Naive thymus-derived CD4-positive, alpha-beta T cell (primary cell): ENCODE results near the gene MACF1. TPM values are rescaled to one million over a fixed set of nuclear protein-coding genes. Genes with fewer than 3 reads are reported as not detected.

Source experiments
- ATAC-seq: fragments of 150-1000 bp; cut with Tn5 transposase; 2 replicates; pipeline ENCODE4 v1.10.0; 2021; ENCODE audit warnings: mild to moderate bottlenecking, moderate library complexity
- CTCF ChIA-PET: fragments of 350-600 bp; sonication (Branson Sonifier 250); formaldehyde crosslinking; loops from one replicate; lab custom pipeline; 2021; ENCODE audit warnings: antibody characterized with exemption; lab: Charles Lee
- POLR2A ChIA-PET: fragments of 350-600 bp; sonication (Branson Sonifier 250); formaldehyde crosslinking; loops from one replicate; lab custom pipeline; 2021; ENCODE audit warnings: antibody characterized with exemption, inconsistent platforms; lab: Charles Lee
- DNase-seq, 9 donors: peaks; one replicate each; pipeline versions ENCODE4 v3.0.0 to v3.0.0-alpha.2; 2020 to 2022; ENCODE audit warnings: mixed read lengths in 1 of 9
- H3K27ac ChIP-seq: one replicate; pipeline ENCODE4 v1.7.0; 2013; ENCODE audit warnings: mild to moderate bottlenecking, low read depth, low read length, moderate library complexity
- H3K27me3 ChIP-seq, 2 donors: one replicate each; pipeline ENCODE4 v1.7.0; 2013; ENCODE audit warnings: low read length in 2 of 2, mild to moderate bottlenecking in 2 of 2, moderate library complexity in 2 of 2; ENCODE audit not compliant: control insufficient read depth in 2 of 2, insufficient read depth in 2 of 2
- H3K36me3 ChIP-seq, 3 experiments: 1 replicate in 2 of 3; 2 replicates in 1 of 3; pipeline ENCODE4 v1.7.0; 2013; ENCODE audit warnings: low read length in 3 of 3, mild to moderate bottlenecking in 3 of 3, moderate library complexity in 1 of 3; ENCODE audit not compliant: insufficient read depth in 3 of 3, control insufficient read depth in 2 of 3
- H3K4me1 ChIP-seq, 2 donors: one replicate each; pipeline ENCODE4 v1.7.0; 2013; ENCODE audit warnings: low read length in 2 of 2, mild to moderate bottlenecking in 2 of 2, moderate library complexity in 1 of 2; ENCODE audit not compliant: control insufficient read depth in 2 of 2, insufficient read depth in 2 of 2
- H3K4me3 ChIP-seq: 2 replicates; pipeline ENCODE4 v1.7.0; 2013; ENCODE audit warnings: mild to moderate bottlenecking, low read length
- H3K9me3 ChIP-seq, 3 experiments: 1 replicate in 2 of 3; 2 replicates in 1 of 3; pipeline ENCODE4 v1.7.0; 2013; ENCODE audit warnings: low read length in 3 of 3; ENCODE audit not compliant: control insufficient read depth in 2 of 3
- H3K27ac Mint-ChIP-seq, 9 donors: one replicate each; pipeline ENCODE4 v1.8.0; 2020 to 2022; ENCODE audit warnings: mixed read lengths in 9 of 9, mild to moderate bottlenecking in 8 of 9, moderate library complexity in 5 of 9, inconsistent platforms in 2 of 9
- H3K27me3 Mint-ChIP-seq, 5 donors: one replicate each; pipeline ENCODE4 v1.8.0; 2021 to 2022; ENCODE audit warnings: mixed read lengths in 5 of 5, mild to moderate bottlenecking in 1 of 5
- H3K36me3 Mint-ChIP-seq, 5 donors: one replicate each; pipeline ENCODE4 v1.8.0; 2020 to 2022; ENCODE audit warnings: mixed read lengths in 5 of 5, mild to moderate bottlenecking in 3 of 5, inconsistent platforms in 1 of 5
- H3K4me1 Mint-ChIP-seq, 7 donors: one replicate each; pipeline ENCODE4 v1.8.0; 2020 to 2022; ENCODE audit warnings: mixed read lengths in 7 of 7, mild to moderate bottlenecking in 3 of 7, inconsistent platforms in 1 of 7
- H3K4me3 Mint-ChIP-seq, 10 donors: one replicate each; pipeline ENCODE4 v1.8.0; 2020 to 2022; ENCODE audit warnings: mild to moderate bottlenecking in 10 of 10, mixed read lengths in 10 of 10, moderate library complexity in 6 of 10, inconsistent platforms in 2 of 10
- H3K9me3 Mint-ChIP-seq, 11 donors: one replicate each; pipeline ENCODE4 v1.8.0; 2020 to 2022; ENCODE audit warnings: mixed read lengths in 11 of 11, mild to moderate bottlenecking in 4 of 11, inconsistent platforms in 1 of 11, moderate library complexity in 1 of 11
- intact Hi-C, 2 donors: fragments of 100-400 bp; cut with micrococcal nuclease; formaldehyde crosslinking; loops; one replicate each; pipeline ENCODE4 v1.15.1; 2023
- polyA plus RNA-seq, 2 donors: library from polyadenylated mRNA; unstranded; fragments of 300-500 nt; fragmentation: Illumina TruSeq; gene quantifications; one replicate each; pipeline ENCODE4 v1.2.3, GENCODE V29; 2021
- total RNA-seq, 6 experiments: library from RNA in 5 of 6; stranded (reverse) in 5 of 6; gene quantifications; 1 replicate in 5 of 6; 2 replicates in 1 of 6; pipeline ENCODE4 v1.2.3 and lab custom pipeline; 2021 to 2026

The MACF1 gene
- total and polyA plus RNA-seq, 7 experiments from 2014 or later, result 21.2 to 409 (median 288) TPM

- DNase-seq (no peak), ATAC-seq (no peak)
- Histone ChIP-seq H3K4me3 (no peak overlapping the region), H3K27ac (no peak overlapping the region), H3K9me3 (no peaks in the 10 kb centered on the region), H3K27me3 (no peaks in the 10 kb centered on the region), H3K36me3 (peaks cover 14 to 79% (median 34%) of the 10 kb centered on the region in 3 experiments), H3K4me1 (no peaks in the 10 kb centered on the region)
- Mint-ChIP-seq H3K27ac (peak overlapping the region in 2 of 9 donors; percentile 7 to 56), H3K4me3 (no peak overlapping the region), H3K27me3 (no peaks in the 10 kb centered on the region), H3K36me3 (peaks cover 5 to 59% (median 37%) of the 10 kb centered on the region in 5 donors), H3K4me1 (peaks cover 8 to 26% (median 14%) of the 10 kb centered on the region in 7 donors), H3K9me3 (no peaks in the 10 kb centered on the region)
- ChIA-PET POLR2A (interaction anchor here (2.3 kb wide), 1 partner anchor 23 kb away, joined by 5 read pairs; no protein-coding TSS in a partner anchor), CTCF (interaction anchor here (2.0 kb wide), 1 partner anchor 24 kb away, joined by 12 read pairs; no protein-coding TSS in a partner anchor)
- intact Hi-C loops, result no loop called here
Observed at GRCh38 chr1:39386997-39387396, 182.5 kb downstream of the MACF1 start.

- ChIA-PET POLR2A (interaction anchor here (2.3 kb wide), 1 partner anchor 23 kb away, joined by 5 read pairs; no protein-coding TSS in a partner anchor), CTCF (interaction anchor here (1.4 to 2.0 kb wide), 2 partner anchors 11 to 23 kb away, joined by 6 to 12 read pairs; no protein-coding TSS in a partner anchor)
- H3K36me3 Mint-ChIP-seq, result peaks cover 5 to 60% (median 37%) of the 10 kb centered on the region in 5 donors
- H3K4me1 Mint-ChIP-seq, result peaks cover 10 to 31% (median 19%) of the 10 kb centered on the region in 7 donors
- Histone ChIP-seq H3K36me3 (peaks cover 14 to 77% (median 34%) of the 10 kb centered on the region in 3 experiments), H3K4me1 (no peaks in the 10 kb centered on the region), H3K4me3 (no peak overlapping the region), H3K9me3 (no peaks in the 10 kb centered on the region), H3K27ac (no peak overlapping the region), H3K27me3 (no peaks in the 10 kb centered on the region)
- no peaks in the 10 kb centered on the region for H3K9me3 Mint-ChIP-seq
- DNase-seq (no peak), ATAC-seq (no peak)
- peak overlapping the region in 5 of 9 donors; percentile 7 to 70 (median 35) for H3K27ac Mint-ChIP-seq
- H3K4me3 Mint-ChIP-seq, result no peak overlapping the region
- intact Hi-C loops, result no loop called here
- H3K27me3 Mint-ChIP-seq, result no peaks in the 10 kb centered on the region
Observed at GRCh38 chr1:39387452-39387851, 183.0 kb downstream of the MACF1 start.

- ChIA-PET POLR2A (interaction anchor here (1.7 kb wide), 1 partner anchor 16 kb away, joined by 9 read pairs; no protein-coding TSS in a partner anchor), CTCF (interaction anchor here (0.6 to 2.0 kb wide), 2 partner anchors 18 to 208 kb away, joined by 3 to 7 read pairs; no protein-coding TSS in a partner anchor)
- Histone ChIP-seq H3K9me3 (no peaks in the 10 kb centered on the region), H3K27me3 (no peaks in the 10 kb centered on the region), H3K4me1 (peaks cover 5 to 31% of the 10 kb centered on the region in 2 donors), H3K27ac (no peak overlapping the region), H3K4me3 (no peak overlapping the region), H3K36me3 (peaks cover 5 to 49% (median 13%) of the 10 kb centered on the region in 3 experiments)
- ATAC-seq, result no peak
- H3K27ac Mint-ChIP-seq, result peak overlapping the region in 7 of 9 donors; percentile 18 to 80 (median 71)
- DNase-seq, result no peak
- intact Hi-C loops, result no loop called here
- no peaks in the 10 kb centered on the region for H3K27me3 Mint-ChIP-seq
- no peak overlapping the region for H3K4me3 Mint-ChIP-seq
- no peaks in the 10 kb centered on the region for H3K9me3 Mint-ChIP-seq
- H3K36me3 Mint-ChIP-seq, result peaks cover 0 to 39% (median 25%) of the 10 kb centered on the region in 5 donors
- H3K4me1 Mint-ChIP-seq, result peaks cover 34 to 75% (median 61%) of the 10 kb centered on the region in 7 donors
Observed at GRCh38 chr1:39391691-39392679, 187.5 kb downstream of the MACF1 start.

- ChIA-PET POLR2A (interaction anchor here (1.7 kb wide), 1 partner anchor 15 kb away, joined by 9 read pairs; no protein-coding TSS in a partner anchor), CTCF (interaction anchor here (0.6 to 2.0 kb wide), 2 partner anchors 17 to 209 kb away, joined by 3 to 7 read pairs; no protein-coding TSS in a partner anchor)
- H3K4me3 Mint-ChIP-seq, result no peak overlapping the region
- peak overlapping the region in 6 of 9 donors; percentile 34 to 89 (median 76) for H3K27ac Mint-ChIP-seq
- H3K36me3 ChIP-seq, result peaks cover 4 to 38% (median 7%) of the 10 kb centered on the region in 3 experiments
- no peaks in the 10 kb centered on the region for H3K27me3 Mint-ChIP-seq
- H3K9me3 Mint-ChIP-seq, result peaks cover 0 to under 1% (median 0%) of the 10 kb centered on the region in 11 donors
- no peaks in the 10 kb centered on the region for H3K27me3 ChIP-seq
- intact Hi-C loops, result no loop called here
- H3K4me1 Mint-ChIP-seq, result peaks cover 40 to 78% (median 68%) of the 10 kb centered on the region in 7 donors
- H3K27ac ChIP-seq, result no peak overlapping the region
- H3K4me1 ChIP-seq, result peaks cover 12 to 37% of the 10 kb centered on the region in 2 donors
- H3K4me3 ChIP-seq, result no peak overlapping the region
- H3K9me3 ChIP-seq, result no peaks in the 10 kb centered on the region
- DNase-seq (no peak), ATAC-seq (no peak)
- H3K36me3 Mint-ChIP-seq, result peaks cover 0 to 28% (median 19%) of the 10 kb centered on the region in 5 donors
Observed at GRCh38 chr1:39392851-39393573, 188.5 kb downstream of the MACF1 start.

- no peaks in the 10 kb centered on the region for H3K27me3 Mint-ChIP-seq
- intact Hi-C loops, result loop anchor here in 1 of 2 donors (2.0 kb wide), 1 partner anchor 15 kb away; no protein-coding TSS in a partner anchor
- H3K9me3 Mint-ChIP-seq, result peaks cover 0 to 1% (median 0%) of the 10 kb centered on the region in 11 donors
- Histone ChIP-seq H3K4me3 (no peak overlapping the region), H3K36me3 (peaks cover 0 to 32% (median under 1%) of the 10 kb centered on the region in 3 experiments), H3K9me3 (no peaks in the 10 kb centered on the region), H3K27ac (no peak overlapping the region), H3K27me3 (no peaks in the 10 kb centered on the region), H3K4me1 (peaks cover 18 to 42% of the 10 kb centered on the region in 2 donors)
- H3K27ac Mint-ChIP-seq, result peak overlapping the region in 8 of 9 donors; percentile 34 to 89 (median 61)
- peaks cover 0 to 22% (median 15%) of the 10 kb centered on the region in 5 donors for H3K36me3 Mint-ChIP-seq
- no peak for ATAC-seq
- H3K4me3 Mint-ChIP-seq, result peak overlapping the region in 4 of 10 donors; percentile 29 to 61 (median 35)
- CTCF ChIA-PET, result no interaction called here
- POLR2A ChIA-PET, result interaction anchor here (1.7 kb wide), 1 partner anchor 15 kb away, joined by 9 read pairs; no protein-coding TSS in a partner anchor
- DNase-seq, result no peak
- peaks cover 47 to 79% (median 74%) of the 10 kb centered on the region in 7 donors for H3K4me1 Mint-ChIP-seq
Observed at GRCh38 chr1:39393645-39394044, 189.2 kb downstream of the MACF1 start.
